NCI-H2107 treated with DMSO at 0.1 percent for 48 hours (cell line): Measurements from ENCODE around the gene MYD88.

Experiments
- DNase-seq: peaks from one replicate; lab custom pipeline; 2025; ENCODE audit not compliant: unreplicated experiment; lab: John Stamatoyannopoulos, UW

Gene MYD88

DNA sequence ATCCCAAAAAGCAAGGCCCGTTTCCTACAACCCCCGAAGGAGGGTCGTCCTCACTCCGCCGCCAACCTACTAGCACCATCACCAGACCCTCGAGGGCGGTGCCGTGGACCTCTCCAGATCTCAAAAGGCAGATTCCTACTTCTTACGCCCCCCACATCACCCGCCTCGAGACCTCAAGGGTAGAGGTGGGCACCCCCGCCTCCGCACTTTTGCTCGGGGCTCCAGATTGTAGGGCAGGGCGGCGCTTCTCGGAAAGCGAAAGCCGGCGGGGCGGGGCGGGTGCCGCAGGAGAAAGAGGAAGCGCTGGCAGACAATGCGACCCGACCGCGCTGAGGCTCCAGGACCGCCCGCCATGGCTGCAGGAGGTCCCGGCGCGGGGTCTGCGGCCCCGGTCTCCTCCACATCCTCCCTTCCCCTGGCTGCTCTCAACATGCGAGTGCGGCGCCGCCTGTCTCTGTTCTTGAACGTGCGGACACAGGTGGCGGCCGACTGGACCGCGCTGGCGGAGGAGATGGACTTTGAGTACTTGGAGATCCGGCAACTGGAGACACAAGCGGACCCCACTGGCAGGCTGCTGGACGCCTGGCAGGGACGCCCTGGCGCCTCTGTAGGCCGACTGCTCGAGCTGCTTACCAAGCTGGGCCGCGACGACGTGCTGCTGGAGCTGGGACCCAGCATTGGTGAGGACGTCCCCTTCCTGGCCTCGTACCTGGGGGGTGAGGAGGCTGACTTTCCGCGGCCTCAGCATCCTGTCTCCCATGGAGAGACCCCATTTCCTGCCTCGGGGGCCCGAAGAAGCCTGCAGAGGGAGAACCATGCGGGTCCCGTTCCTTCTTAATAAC, at the start of gene MYD88:
TSS of gene MYD88 (plus strand) at position 313 of the 842 bp plus-strand sequence. CDS start at position 353, 40 bp downstream.
- no peak for DNase-seq

DNA sequence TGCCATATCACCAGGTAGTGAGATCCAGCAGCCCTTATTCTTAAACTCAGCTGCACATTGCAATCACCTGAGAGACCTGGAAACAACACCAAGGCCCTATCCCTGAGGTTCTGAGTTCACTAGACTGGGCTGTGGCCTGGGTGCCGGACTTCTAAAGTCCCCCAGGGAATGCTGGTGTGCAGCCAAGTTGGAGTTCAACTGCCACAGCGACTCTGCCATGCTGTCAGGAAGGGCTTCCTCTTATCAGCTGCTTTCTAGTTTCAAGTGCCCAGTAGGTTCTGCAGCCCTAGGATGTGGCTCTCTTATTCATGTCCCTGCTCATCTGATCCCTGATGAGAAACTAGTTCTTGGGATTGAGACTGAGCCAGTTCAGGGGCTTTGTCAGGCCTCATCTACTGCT, 49.3 kb upstream of the MYD88 start:
- no peak for DNase-seq

DNA sequence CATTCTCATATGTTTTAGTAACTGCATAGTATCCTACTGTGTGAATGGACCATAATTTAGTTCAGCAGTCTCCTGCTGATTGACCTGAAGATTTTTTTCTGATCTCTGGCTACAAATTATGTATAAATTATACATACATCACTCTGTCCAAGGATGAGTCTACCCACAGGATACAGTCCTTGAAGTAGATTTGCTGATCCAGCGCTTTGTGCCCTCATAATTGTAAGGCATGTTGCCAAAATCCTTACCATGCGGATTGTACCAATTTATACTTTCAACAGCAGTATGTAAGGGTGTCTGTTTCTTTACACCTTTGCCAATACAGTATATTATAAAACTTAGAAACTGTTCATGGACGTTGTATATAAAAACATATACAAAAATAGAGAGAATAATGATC, 48.0 kb upstream of the MYD88 start:
- no peak for DNase-seq

DNA sequence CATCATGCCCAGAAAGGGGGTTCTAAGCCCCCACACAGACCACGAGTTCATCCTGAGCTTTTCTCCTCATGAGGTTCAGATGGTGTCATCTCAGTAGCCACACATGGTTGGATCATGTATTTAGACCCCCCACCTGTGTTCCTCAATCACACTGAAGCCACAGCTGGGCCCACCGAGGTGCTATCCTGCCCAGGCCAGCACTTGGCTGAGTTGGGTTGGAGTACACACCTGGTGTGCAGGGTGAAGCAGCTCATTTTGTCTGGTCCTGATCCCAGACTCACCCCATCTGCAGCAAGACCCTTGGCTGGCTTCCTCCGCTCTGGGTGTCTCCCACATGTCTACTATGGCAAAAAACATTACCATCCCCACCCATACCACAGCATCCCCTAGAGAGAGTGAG, 43.5 kb upstream of the MYD88 start:
- no peak for DNase-seq

DNA sequence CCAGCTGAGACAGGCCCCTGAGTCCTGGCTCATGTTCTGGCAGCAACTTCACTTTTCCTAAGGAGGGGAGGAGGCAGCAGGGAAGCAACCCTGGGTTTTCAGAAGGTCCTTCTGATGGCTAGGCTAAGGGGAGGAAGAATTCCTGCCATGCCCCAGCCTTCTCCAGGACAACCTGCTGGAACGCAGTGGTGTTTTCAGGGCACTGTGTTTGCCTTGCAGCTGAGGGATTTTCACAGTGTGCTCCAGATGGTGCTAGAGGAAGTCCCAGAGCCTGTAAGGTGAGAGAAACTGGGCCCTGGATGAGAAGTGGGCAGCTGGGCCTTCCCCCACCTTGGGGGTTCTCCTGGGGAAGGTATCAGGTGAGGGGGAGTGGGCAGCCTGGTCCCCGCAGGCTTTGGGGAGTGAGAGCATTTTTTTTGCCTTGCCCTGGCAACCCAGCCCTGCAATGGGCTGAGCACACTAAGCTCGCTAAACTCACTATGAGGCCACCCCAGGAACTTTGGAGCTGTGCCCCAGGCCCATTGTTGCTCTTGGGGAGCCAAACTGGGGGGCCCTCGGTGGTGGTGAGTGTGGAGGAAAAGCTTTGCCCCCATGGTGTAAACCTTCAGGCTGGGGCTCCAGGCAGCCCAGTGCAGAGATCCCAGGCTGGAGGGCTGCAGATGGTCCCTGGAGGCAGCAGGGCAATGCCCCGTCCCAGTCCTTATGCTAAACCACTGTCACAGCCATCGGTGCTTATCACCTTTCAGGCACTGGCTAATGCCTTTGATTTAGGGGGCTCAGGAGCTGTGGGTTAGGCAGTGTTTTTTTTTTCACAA, 42.6 kb upstream of the MYD88 start:
- DNase-seq = no peak

DNA sequence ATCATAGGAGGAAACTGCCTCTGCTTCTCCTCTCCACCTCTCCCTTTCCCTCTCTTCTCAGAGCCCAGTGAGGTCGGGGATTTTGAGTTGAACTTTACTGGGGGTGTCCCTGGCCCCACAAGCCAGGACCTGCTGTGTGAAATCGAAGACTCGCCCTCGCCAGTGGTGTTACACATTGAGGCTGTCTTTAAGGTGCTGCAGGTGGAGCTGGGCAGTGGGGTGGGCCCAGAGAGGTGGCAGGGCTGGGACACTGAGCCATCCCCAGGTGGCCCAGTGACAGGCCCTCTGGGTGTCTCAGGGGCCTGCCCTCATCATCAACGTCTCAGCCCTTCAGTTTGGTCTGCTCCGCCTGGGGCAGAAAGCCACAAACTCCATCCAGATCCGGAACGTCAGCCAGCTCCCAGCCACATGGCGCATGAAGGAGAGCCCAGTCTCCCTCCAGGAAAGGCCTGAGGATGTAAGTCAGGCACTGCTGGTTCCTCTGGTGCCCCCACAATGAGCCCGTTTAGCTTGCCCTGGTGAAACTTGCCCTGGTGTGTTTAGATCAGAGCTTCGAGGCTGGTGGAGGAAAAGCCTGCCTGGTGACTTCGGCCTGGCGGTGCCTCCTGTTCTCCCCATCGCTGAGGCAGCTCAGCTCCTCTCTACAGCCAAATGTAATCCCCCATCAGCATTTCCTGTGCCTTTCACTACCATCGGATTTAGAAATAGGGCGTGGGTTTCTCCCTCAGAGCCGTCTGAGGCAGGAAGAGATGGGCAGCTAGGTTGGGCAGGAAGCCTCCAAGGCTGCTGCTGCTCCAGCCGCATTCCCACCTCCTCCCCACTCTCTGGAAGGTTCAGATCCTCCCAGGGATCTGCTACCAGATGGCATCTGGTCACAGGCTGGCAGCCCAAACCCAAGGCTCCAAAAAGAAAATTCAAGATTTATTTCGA, 40.8 kb upstream of the MYD88 start:
- no peak for DNase-seq

DNA sequence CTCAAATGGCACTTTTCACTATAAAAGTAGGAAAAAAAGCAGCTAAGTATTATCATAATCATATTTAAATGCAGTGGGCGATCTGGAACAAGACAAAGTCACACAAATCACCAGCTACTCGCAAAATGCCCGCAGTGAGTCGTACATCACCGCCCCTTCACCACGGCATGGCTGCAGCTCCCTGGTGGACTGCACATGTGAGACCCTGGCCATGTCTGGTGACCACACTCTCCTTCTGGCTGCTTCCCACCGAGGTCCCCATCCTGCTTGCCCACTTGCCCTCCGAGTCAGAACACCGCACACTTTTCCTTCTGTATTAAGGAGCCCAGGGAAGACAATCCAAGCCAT, 40.1 kb upstream of the MYD88 start:
- no peak for DNase-seq

DNA sequence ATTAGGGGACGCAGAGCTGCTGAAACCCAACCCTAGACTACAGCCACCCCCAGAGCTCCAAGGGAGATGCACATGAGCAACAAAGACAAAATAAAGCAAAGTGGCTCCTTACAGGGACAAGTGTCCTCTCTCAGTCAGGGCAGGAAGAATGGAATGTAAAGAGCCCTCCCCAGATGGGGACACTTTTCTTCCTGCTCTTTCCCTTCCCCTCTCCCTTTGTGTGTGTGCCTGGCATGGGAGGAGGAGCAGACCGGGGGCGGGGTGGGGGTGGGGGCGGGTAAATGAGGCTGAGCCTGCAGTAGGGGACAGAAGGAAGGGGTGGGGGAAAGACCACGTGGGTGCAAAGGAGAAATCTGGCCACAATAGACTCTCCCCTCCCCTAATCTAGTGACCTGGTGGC, 38.9 kb upstream of the MYD88 start:
- no peak for DNase-seq

DNA sequence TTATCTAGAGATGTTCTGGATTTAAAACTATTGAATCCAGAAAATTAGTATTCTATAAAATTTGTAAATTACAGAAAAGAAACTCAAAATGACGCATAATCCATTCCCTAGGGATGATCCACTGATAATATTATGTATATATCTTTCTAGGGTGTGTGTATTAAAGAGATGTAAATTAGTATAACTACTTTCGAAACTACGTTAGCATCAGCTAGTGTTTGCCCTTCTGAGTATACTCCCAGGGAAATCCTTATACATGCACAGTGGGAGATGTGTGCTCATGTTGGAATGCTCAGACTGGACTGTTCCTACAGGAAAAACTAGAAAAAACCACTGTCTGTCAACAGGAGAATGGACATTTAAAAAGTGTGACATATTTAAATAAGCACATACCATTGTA, 38.0 kb upstream of the MYD88 start:
- no peak for DNase-seq

DNA sequence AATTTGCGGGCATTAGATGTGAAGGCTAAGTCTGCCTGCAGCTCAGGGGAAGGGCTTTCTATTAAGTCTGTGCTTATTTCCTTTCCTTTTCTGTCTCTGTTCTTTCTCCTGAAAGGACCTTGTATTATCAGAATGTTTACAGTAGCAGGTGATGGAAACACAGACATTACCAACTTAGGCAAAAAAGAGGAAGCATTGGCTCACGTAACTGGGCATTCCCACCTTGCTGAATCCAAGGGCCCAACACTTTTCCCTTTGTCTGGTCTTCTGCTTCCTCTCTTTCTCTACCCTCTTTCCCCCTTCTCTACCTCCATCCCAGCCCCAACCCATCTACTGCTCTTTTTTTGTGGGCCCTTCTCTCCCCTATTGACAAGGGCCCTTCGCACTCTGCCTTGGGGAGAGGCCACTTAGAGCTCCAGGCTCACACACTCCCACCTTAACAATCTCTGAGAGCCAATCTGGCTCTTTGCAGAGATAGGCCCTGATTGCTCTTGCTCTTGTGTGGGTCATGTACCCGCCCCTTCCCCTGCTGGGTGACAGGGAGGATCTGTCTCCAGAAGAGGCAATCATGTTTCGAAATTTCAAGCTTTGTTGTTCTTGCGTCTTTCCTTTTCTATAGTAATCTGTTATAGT, 36.5 kb upstream of the MYD88 start:
- DNase-seq = no peak

DNA sequence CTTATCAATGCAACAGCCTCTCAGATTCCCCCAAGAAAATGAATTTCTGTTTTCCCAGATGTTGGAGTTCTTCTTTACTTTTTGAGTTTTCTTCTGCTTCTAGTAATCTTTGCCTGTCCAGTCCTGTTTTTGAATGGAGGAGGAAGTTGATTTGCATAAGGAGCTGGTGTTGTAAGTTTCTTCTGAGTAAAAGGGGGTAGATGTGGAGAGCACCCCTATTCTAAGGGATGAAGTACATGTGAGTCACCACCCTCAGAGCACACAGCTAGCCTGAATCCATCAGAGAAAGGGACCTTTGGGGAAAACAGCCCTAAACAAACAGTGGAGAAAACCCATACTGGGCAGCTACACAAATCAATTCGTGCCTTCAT, 36.0 kb upstream of the MYD88 start:
- DNase-seq = no peak

DNA sequence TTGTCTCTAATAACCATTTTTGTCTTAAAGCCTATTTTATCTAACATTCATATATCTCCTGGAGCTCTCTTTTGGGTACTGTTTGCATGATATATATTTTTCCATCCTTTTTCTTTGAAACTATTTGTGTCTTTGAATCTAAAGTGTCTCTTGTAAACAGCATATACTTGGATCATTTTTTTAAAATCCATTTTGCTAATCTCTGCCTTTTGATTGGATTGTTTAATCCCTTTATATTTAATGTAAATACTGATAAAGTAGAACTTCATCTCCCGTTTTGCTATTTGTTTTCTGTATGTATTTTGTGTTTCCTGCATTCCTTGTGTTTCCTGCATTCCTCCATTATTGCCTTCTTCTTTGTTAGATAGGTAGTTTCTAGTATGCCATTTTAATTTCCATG, 32.9 kb upstream of the MYD88 start:
- DNase-seq = no peak

DNA sequence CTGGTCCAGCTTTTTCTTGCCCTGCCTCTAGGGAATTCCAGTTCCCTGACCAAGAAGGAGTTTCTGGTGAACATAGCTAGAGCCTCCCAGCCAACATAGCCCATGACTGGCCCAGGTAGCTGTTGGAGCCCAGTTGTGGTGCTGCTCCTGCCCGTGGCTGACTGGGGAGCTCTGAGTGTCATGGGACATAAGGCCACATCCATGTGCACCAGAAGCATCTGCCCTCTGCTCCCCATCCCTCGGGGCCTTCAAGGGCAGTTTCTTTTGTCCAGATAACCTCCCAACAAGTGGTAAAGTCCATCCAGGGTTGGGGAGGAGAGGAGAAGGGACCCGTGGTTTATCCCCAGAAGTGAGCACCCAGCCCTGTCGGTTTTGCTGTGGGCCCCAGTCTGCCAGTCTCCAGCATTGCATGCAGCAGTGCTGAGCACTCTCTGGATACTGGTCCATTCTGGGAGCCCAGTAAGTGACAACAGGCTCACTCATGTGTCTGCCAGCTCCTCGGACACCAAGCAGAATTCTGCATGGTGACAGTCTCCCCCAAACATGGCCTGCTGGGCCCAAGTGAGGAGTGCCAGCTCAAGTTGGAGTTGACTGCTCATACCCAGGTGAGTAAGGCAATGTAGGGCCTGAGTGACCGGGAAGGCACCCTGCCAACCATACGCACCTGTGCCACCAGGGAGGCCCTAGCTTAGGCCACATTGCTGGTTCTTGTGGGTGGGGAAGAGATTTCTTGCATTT, 30.4 kb upstream of the MYD88 start:
- no peak for DNase-seq

DNA sequence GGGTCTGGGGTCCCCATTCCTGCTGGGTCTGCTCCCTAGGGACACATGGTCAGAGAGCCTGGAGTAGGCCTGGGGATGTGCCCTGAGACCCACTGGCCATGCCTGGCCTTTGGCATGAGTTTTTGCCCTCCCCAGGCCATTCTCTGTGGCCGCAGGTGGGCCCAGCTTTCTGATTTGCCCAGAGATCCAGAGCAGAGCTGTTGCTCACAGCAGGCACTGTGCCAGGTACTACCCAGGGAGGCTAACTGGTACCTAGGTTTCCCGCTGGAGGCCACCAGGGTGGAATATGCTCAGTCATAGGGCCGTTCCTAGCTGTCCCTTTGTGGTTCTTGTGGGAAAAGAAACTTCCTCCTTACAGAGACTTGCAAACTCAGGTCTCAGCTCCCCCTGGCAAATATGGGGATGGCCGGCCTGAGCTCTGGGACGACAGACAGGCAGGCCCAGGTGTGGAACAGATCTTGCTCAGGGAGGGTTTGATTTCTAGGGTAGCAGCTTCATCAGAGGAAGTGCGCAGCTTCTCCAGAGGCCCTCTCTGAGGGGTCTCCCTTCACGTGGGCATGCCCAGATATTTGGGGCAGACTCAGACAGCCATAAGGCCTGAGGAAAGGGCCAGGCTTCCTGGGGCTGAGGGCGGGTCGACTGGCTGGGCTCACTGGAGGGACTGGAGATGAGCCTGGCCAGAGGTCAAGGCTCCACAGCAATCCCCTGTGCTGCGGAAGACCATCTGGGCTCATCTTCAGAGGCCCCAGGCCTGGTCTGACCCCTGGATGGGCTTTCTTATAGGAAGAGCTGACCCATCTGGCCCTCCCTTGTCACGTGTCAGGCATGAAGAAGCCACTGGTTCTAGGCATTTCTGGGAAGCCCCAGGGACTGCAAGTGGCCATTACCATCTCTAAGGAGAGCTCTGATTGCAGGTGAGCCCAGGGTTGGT, 29.5 kb upstream of the MYD88 start:
- no peak for DNase-seq

DNA sequence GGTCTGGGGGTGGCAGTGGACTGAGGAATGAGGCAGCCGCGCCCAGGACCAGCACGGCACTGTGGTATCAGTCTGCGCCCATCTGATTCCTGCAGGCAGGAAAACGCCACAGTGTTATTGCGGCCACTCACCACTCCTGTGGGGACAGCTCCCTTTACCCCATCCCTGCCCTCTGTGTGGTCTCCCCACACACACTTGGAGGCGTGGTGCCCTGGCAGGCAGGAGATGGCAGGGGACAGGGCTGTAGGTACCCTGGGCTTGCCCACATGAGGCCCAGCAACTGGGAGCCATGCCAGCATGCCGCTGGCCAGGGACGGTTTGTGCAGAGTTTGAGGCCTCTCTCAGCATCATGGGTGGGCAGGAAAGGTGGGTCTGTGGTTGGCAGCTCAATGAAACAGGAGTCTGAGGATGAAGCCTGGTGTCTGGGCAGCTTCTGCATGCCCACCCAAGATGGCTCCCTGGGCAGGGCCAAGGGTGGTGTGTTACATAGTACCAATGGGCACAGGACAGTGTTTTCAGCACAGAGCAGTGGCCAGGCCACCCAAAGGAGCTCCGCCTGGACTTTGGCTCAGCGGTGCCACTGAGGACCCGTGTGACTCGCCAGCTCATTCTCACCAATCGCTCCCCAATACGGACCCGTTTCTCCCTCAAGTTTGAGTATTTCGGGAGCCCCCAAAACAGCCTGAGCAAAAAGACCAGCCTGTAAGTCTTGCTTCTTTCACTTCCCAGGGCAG, 28.7 kb upstream of the MYD88 start:
- no peak for DNase-seq

DNA sequence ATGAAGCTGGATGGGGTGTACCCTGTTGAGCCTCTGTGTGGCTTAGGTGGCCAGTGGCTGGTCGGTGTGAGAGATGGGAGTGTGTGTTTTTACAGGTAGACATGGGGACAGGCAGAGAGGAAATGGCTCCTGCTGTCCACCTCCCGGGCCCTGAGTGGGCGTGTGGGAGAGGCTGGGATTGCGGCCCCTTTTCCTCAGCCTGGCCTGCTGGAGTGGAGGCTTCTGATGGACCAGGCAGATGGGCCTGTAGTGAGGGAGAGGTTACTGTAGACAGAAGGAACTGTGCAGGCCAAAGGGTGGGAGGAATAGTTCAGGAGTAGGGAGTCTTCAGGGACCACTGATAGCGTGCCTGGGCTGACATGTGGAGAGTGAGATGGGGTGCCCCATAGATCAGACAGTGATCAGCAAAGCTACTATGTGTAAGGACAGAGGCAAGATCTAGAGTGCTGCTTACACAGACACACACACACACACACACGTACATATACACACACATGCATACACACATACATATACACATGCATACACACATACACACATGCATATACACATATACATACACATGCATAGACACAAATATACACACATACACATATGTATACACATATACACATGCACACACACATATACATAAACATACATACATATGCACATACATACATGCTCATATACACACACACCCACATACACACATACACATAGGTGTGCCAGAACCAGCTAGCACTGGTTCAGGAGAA, 28.0 kb upstream of the MYD88 start:
- no peak for DNase-seq

DNA sequence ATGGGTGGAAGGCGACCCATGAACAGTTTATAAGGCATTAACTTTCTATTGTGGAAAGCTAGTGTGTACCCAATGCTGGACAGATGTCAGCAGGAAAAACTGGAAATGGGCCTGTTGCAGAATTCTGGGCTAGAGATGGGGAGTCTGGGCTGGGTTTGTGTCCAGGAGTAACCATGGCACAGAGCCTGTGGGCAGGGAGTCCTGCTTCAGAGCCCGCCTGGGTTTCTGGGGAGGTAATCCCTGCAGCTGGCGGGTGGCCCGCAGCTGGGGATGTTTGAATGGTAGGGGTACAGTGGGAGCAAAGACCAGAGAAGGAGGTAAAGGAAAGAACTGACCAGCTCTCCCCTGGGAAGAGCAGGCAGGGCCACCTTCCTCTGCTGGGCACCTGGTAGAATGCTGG, 27.3 kb upstream of the MYD88 start:
- no peak for DNase-seq
